H9 (cell line): ENCODE data around the gene EIF3F. TPM values are rescaled to one million over a fixed set of nuclear protein-coding genes. Genes with fewer than 3 reads are reported as not detected.

Experiments used
- DNase-seq: peaks from one replicate; pipeline ENCODE4 v3.0.0-alpha.2; 2017
- H2AFZ ChIP-seq: one replicate; pipeline ENCODE4 v1.6.1; 2013; ENCODE audit warnings: mild to moderate bottlenecking, low read length, control low read depth, moderate library complexity
- H2AK5ac ChIP-seq: 2 replicates; pipeline ENCODE4 v1.6.1; 2013; ENCODE audit warnings: low read length, control low read depth, mixed read lengths; ENCODE audit not compliant: insufficient read length
- H2BK120ac ChIP-seq: one replicate; pipeline ENCODE4 v1.6.1; 2013; ENCODE audit warnings: low read depth, mild to moderate bottlenecking, low read length, control low read depth, inconsistent platforms; ENCODE audit not compliant: poor library complexity, severe bottlenecking
- H2BK12ac ChIP-seq: 2 replicates; pipeline ENCODE4 v1.6.1; 2013; ENCODE audit warnings: low read length, control low read depth, mixed read lengths, low read depth; ENCODE audit not compliant: insufficient read length
- H2BK15ac ChIP-seq: 2 replicates; pipeline ENCODE4 v1.6.1; 2013; ENCODE audit warnings: low read depth, low read length, control low read depth
- H2BK20ac ChIP-seq: one replicate; pipeline ENCODE4 v1.6.1; 2013; ENCODE audit warnings: low read depth, mild to moderate bottlenecking, low read length, control low read depth, inconsistent platforms; ENCODE audit not compliant: poor library complexity, severe bottlenecking
- H2BK5ac ChIP-seq: 2 replicates; pipeline ENCODE4 v1.6.1; 2013; ENCODE audit warnings: low read length, control low read depth, mixed read lengths; ENCODE audit not compliant: insufficient read length
- H3K14ac ChIP-seq: 2 replicates; pipeline ENCODE4 v1.6.1; 2013; ENCODE audit warnings: low read length, control low read depth; ENCODE audit not compliant: insufficient read depth
- H3K18ac ChIP-seq: 2 replicates; pipeline ENCODE4 v1.6.1; 2013; ENCODE audit warnings: low read depth, mild to moderate bottlenecking, mixed read lengths, low read length, control low read depth; ENCODE audit not compliant: insufficient read length
- H3K23ac ChIP-seq: 2 replicates; pipeline ENCODE4 v1.6.1; 2013; ENCODE audit warnings: low read length, control low read depth, mixed read lengths, low read depth; ENCODE audit not compliant: insufficient read length
- H3K23me2 ChIP-seq: 2 replicates; pipeline ENCODE4 v1.6.1; 2013; ENCODE audit warnings: low read depth, mild to moderate bottlenecking, mixed read lengths, low read length, control low read depth; ENCODE audit not compliant: insufficient read length, poor library complexity, severe bottlenecking
- H3K27ac ChIP-seq: 2 replicates; pipeline ENCODE4 v1.5.1; 2013; ENCODE audit warnings: low read length, control low read depth, mixed read lengths, low read depth; ENCODE audit not compliant: insufficient read length
- H3K27me3 ChIP-seq: 2 replicates; pipeline ENCODE4 v1.6.1; 2013; ENCODE audit warnings: low read length, control low read depth, inconsistent platforms; ENCODE audit not compliant: insufficient read depth
- H3K4ac ChIP-seq: 2 replicates; pipeline ENCODE4 v1.6.1; 2013; ENCODE audit warnings: low read depth, mild to moderate bottlenecking, control low read depth, inconsistent platforms, low read length, moderate library complexity
- H3K4me1 ChIP-seq: 2 replicates; pipeline ENCODE4 v1.6.1; 2013; ENCODE audit warnings: low read length, control low read depth, inconsistent platforms; ENCODE audit not compliant: insufficient read depth
- H3K4me2 ChIP-seq: 2 replicates; pipeline ENCODE4 v1.6.1; 2013; ENCODE audit warnings: low read length, control low read depth, mixed read lengths; ENCODE audit not compliant: insufficient read length, insufficient read depth
- H3K56ac ChIP-seq: 2 replicates; pipeline ENCODE4 v1.6.1; 2013; ENCODE audit warnings: low read depth, mild to moderate bottlenecking, mixed read lengths, low read length, control low read depth; ENCODE audit not compliant: insufficient read length
- H3K79me1 ChIP-seq: 2 replicates; pipeline ENCODE4 v1.6.1; 2013; ENCODE audit warnings: low read depth, mild to moderate bottlenecking, moderate library complexity, low read length, control low read depth, inconsistent platforms; ENCODE audit not compliant: insufficient read depth, poor library complexity, severe bottlenecking
- H3K79me2 ChIP-seq: 2 replicates; pipeline ENCODE4 v1.6.1; 2013; ENCODE audit warnings: low read length, control low read depth, inconsistent platforms; ENCODE audit not compliant: insufficient read depth
- H3K9ac ChIP-seq: 2 replicates; pipeline ENCODE4 v1.6.1; 2013; ENCODE audit warnings: low read length, control low read depth, mixed read lengths; ENCODE audit not compliant: insufficient read length; ENCODE audit errors: extremely low read depth
- H3K9me3 ChIP-seq: one replicate; pipeline ENCODE4 v1.6.1; 2013; ENCODE audit warnings: low read depth, low read length, inconsistent platforms; ENCODE audit not compliant: control insufficient read depth
- H3T11ph ChIP-seq: one replicate; pipeline ENCODE4 v1.6.1; 2013; ENCODE audit warnings: mild to moderate bottlenecking, low read length, control low read depth, inconsistent platforms
- H4K20me1 ChIP-seq: one replicate; pipeline ENCODE4 v1.6.1; 2013; ENCODE audit not compliant: control insufficient read depth, insufficient read length, insufficient read depth
- H4K5ac ChIP-seq: 2 replicates; pipeline ENCODE4 v1.6.1; 2013; ENCODE audit warnings: low read depth, mild to moderate bottlenecking, mixed read lengths, low read length, control low read depth; ENCODE audit not compliant: insufficient read length
- H4K8ac ChIP-seq: replicated peaks from 2 replicates; pipeline ENCODE4 v1.6.1; 2013; ENCODE audit warnings: low read length, control low read depth, mixed read lengths, low read depth; ENCODE audit not compliant: insufficient read length
- H4K91ac ChIP-seq: 2 replicates; pipeline ENCODE4 v1.6.1; 2013; ENCODE audit warnings: low read depth, mild to moderate bottlenecking, moderate library complexity, mixed read lengths, low read length, control low read depth; ENCODE audit not compliant: insufficient read length
- H3K27ac Mint-ChIP-seq, 3 experiments: 2 replicates in 2 of 3; 3 replicates in 1 of 3; pipeline ENCODE4 v1.8.0; 2020 to 2021; ENCODE audit warnings: mixed read lengths in 3 of 3, mild to moderate bottlenecking in 1 of 3, moderate library complexity in 1 of 3
- H3K27me3 Mint-ChIP-seq: 2 replicates; pipeline ENCODE4 v1.8.0; 2021; ENCODE audit warnings: low read depth, mild to moderate bottlenecking, moderate library complexity, mixed read lengths
- H3K36me3 Mint-ChIP-seq, 3 experiments: 2 replicates in 2 of 3; 3 replicates in 1 of 3; pipeline ENCODE4 v1.8.0; 2020 to 2021; ENCODE audit warnings: low read depth in 3 of 3, mixed read lengths in 3 of 3; ENCODE audit not compliant: insufficient read depth in 1 of 3
- H3K4me1 Mint-ChIP-seq, 2 experiments: 2 replicates each; pipeline ENCODE4 v1.8.0; 2020; ENCODE audit warnings: mixed read lengths in 2 of 2
- H3K4me3 Mint-ChIP-seq, 2 experiments: 2 replicates in 1 of 2; 3 replicates in 1 of 2; pipeline ENCODE4 v1.8.0; 2020 to 2021; ENCODE audit warnings: mild to moderate bottlenecking in 2 of 2, mixed read lengths in 2 of 2, moderate library complexity in 1 of 2
- H3K9me3 Mint-ChIP-seq, 2 experiments: 2 replicates in 1 of 2; 3 replicates in 1 of 2; pipeline ENCODE4 v1.8.0; 2020; ENCODE audit warnings: mild to moderate bottlenecking in 2 of 2, mixed read lengths in 2 of 2, moderate library complexity in 1 of 2
- WGBS: extraction: QIAGEN DNeasy Blood & Tissue Kit; methylation state at CpG from one replicate; pipeline ENCODE4 v1.1.7; 2013; ENCODE audit warnings: missing lambda C conversion rate, low lambda C conversion rate, mixed read lengths; ENCODE audit not compliant: insufficient read length; ENCODE audit errors: extremely low coverage; 5-methylcytosine and 5-hydroxymethylcytosine counted together
- total RNA-seq: library from RNA; stranded (reverse); gene quantifications from 2 replicates; pipeline ENCODE4 v1.2.1, GENCODE V29; 2021
- TF ChIP-seq, protein P1 (sequence below): fragments of 200-600 bp; sonication (generic); conservative IDR thresholded peaks from 3 replicates; pipeline ENCODE4 v1.8.0; 2021; ENCODE audit warnings: antibody characterized with exemption, mild to moderate bottlenecking

The EIF3F gene
- total RNA-seq, 1 experiment from 2014 or later, result 348 TPM

GRCh38 chr11:8000390-8000789 lies 13.3 kb downstream of the EIF3F start:
- Histone ChIP-seq H3K23me2 (no peaks in the 10 kb centered on the region), H4K8ac (no peak overlapping the region), H2BK5ac (no peak overlapping the region), H3K27me3 (no peaks in the 10 kb centered on the region), H3K79me1 (no peaks in the 10 kb centered on the region), H2AK5ac (no peak overlapping the region), H2BK20ac (no peak overlapping the region), H2AFZ (no peak overlapping the region), H2BK12ac (no peak overlapping the region), H3K23ac (no peak overlapping the region), H4K91ac (no peak overlapping the region), H3K18ac (no peak overlapping the region), H3T11ph (no peak overlapping the region), H3K4me1 (no peaks in the 10 kb centered on the region), H3K9me3 (no peaks in the 10 kb centered on the region), H3K4ac (no peak overlapping the region), H2BK15ac (no peak overlapping the region), H4K20me1 (no peaks in the 10 kb centered on the region), H3K9ac (no peak overlapping the region), H4K5ac (no peak overlapping the region), H3K4me2 (no peak overlapping the region), H3K14ac (no peak overlapping the region), H3K27ac (no peak overlapping the region), H3K56ac (no peak overlapping the region), H2BK120ac (no peak overlapping the region), H3K79me2 (no peaks in the 10 kb centered on the region)
- peaks cover 1% of the 10 kb centered on the region; the same call in 1 of the 2 replicates for H3K27me3 Mint-ChIP-seq
- TF ChIP-seq, protein P1, sequence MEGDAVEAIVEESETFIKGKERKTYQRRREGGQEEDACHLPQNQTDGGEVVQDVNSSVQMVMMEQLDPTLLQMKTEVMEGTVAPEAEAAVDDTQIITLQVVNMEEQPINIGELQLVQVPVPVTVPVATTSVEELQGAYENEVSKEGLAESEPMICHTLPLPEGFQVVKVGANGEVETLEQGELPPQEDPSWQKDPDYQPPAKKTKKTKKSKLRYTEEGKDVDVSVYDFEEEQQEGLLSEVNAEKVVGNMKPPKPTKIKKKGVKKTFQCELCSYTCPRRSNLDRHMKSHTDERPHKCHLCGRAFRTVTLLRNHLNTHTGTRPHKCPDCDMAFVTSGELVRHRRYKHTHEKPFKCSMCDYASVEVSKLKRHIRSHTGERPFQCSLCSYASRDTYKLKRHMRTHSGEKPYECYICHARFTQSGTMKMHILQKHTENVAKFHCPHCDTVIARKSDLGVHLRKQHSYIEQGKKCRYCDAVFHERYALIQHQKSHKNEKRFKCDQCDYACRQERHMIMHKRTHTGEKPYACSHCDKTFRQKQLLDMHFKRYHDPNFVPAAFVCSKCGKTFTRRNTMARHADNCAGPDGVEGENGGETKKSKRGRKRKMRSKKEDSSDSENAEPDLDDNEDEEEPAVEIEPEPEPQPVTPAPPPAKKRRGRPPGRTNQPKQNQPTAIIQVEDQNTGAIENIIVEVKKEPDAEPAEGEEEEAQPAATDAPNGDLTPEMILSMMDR, result no peak
- no CpG with 5 or more reads among the region's 5 CpGs for WGBS
- DNase-seq, result no peak
- no peak overlapping the region for H3K27ac Mint-ChIP-seq
- H3K36me3 Mint-ChIP-seq, result peaks cover 20 to 36% (median 29%) of the 10 kb centered on the region in 3 experiments
- no peaks in the 10 kb centered on the region for H3K4me1 Mint-ChIP-seq
- H3K4me3 Mint-ChIP-seq, result no peak overlapping the region
- H3K9me3 Mint-ChIP-seq, result no peaks in the 10 kb centered on the region
